GM21367 (cell line): ENCODE data around the gene NFIA.
A peak's percentile ranks its signal among the peaks of the same experiment; 100 is the strongest.
"Not testable (repeated sequence)": the region's sequence is repeated elsewhere in the genome, so short reads cannot be mapped to it uniquely, and the experiment has no call there.

Source experiments
- ATAC-seq: cut with Tn5 transposase; IDR thresholded peaks from one replicate; pipeline ENCODE4 v1.9.1; 2021; ENCODE audit not compliant: unreplicated experiment

NFIA gene

DNA sequence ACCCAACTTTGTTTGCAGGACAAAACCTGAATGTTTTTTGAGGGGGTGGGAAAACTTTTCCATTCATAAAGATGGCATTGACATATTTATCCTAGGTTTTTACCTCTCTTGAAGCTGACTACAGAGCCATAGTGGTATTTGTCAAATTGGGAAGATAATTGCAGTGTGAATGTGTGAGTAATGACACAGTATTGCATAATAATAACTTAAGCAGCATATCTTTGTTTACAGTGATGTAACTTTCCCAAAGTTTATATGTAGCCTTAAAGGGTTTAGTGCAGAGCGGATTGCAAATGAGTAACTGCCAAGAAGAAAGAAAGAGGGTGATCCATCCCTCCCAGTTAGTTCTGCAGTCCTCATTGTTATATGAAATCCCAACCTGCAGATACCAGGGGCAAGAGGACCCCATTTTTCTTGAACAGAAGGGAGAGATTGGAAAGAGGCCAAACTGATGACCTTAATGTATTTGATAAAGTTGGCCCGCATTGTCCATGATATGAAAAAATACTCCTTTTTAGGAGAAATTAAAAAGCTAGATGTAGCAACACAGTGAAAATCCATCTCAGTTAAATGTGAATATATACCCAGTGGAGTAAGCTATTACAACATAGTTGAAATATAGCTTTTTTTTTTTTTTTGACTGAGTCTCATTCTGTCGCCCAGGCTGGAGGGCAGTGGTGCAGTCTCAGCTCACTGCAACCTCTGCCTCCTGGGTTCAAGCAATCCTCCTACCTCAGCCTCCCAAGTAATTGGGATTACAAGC, 23.7 kb upstream of the NFIA start:
- no peak for ATAC-seq

DNA sequence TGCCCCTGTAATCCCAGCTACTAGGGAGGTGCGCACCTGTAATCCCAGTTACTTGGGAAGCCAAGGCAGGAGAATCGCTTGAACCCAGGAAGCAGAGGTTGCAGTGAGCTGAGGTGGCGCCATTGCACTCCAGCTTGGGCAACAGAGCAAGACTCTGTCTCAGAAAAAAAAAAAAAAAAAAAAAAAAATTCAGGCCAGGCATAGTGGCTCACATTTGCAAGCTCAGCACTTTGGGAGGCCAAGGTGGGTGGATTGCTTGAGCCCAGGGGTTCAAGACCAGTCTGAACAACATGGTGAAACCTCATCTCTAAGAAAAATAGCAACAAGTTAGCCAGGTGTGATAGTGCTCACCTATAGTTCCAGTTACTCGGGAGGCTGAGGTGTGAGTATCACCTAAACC, 20.8 kb upstream of the NFIA start:
- not testable (repeated sequence) for ATAC-seq

- ATAC-seq = no peak
Measured at GRCh38 chr1:61064673-61065072, 17.7 kb upstream of the NFIA start.

DNA sequence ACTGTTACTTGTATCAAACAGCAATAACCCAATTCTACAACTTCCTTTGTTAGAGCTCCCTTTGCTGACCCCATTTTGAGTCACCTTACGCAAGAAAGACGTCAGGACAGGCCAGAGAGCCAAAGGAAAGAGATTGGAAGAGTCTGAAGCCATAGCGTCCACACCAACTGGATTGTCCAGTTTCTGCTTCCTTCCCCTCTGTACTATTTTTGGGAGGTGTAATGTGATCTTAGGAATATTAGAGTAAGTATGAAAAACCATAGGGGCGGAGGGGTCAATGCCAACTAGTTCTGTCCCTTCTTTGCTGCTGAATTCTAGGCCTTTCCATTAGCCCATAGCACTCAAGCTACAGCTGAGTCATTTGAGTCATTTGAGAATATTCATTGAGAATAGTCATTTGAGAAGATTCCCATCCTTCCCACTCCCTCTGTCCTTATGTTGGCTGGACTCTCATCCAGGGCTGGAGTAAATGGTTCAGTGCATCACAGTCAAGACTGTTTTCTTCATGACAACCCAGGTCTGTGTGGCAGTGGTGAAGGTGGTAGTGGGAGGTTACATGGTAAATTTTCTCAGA, 14.8 kb upstream of the NFIA start:
- no peak for ATAC-seq

GRCh38 chr1:61070054-61070453, 12.3 kb upstream of the NFIA start:
- ATAC-seq = no peak

- no peak for ATAC-seq
Measured at GRCh38 chr1:61071205-61072130, 10.9 kb upstream of the NFIA start.

GRCh38 chr1:61073871-61074270, 8.5 kb upstream of the NFIA start:
- no peak for ATAC-seq

- not testable (repeated sequence) for ATAC-seq
Measured at GRCh38 chr1:61075833-61076232, 6.5 kb upstream of the NFIA start.

GRCh38 chr1:61076728-61077675, 5.4 kb upstream of the NFIA start:
- peak; percentile 76 for ATAC-seq

GRCh38 chr1:61077676-61078541, 4.5 kb upstream of the NFIA start:
- ATAC-seq = peak; percentile 60

GRCh38 chr1:61078618-61079295, 3.6 kb upstream of the NFIA start:
- no peak for ATAC-seq

GRCh38 chr1:61079296-61079897, 3.0 kb upstream of the NFIA start:
- no peak for ATAC-seq

DNA sequence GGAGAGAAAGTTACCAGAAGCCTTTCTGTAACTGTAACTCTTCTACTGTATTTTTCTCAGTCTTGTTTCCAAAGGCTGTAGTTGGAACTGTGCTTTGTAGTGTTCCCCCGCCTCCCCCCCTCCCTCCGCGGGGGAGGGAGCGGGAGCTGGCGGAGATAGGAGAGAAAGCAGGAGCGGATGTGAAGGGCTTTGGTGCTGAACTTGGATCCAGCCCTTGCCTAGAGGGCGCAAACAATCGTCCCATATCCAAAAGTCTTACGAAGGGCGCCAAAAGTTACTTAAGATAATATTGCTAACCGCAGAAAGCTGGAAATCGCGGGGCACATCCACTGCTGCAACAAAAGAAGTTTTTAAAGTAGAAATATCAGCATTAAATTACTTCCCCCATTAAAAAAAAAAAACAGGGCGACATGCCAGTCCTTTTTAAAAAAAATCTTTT, 2.4 kb upstream of the NFIA start:
- ATAC-seq = no peak

- no peak for ATAC-seq
Measured at GRCh38 chr1:61080413-61081143, 1.8 kb upstream of the NFIA start.

DNA sequence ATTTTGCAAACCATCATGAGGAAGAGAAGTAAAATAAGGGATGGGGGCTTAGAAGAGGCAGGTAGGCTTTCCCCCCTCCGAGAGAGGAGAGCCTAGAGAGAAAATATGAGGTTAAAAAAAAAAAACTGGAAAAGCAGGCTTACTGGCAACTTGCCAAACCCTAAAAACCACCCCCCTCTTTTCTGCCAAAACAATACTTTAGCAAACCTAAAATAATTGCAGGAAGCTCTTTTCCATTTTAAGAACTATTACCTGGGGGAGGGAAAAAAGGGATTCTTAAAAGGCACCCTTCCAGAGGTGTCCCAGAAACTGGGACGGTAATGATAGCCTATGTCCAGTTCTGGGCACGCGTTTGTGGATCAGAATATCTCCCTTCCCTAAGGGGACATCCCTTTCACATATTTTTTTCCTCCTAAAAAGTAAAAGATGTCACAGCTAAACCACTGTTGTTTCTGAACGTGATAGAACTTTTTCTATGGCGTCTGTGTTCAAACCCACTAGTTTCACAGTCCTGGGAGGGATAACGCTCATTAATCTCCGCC, 1.1 kb upstream of the NFIA start:
- no peak for ATAC-seq

- ATAC-seq = no peak
Measured at GRCh38 chr1:61081686-61082310, 563 bp upstream of the NFIA start.
